GM19468 (cell line): Measurements from ENCODE around the gene ZNF747.

Source experiments
- ATAC-seq: cut with Tn5 transposase; IDR thresholded peaks from one replicate; pipeline ENCODE4 v1.9.1; 2021; ENCODE audit warnings: mild to moderate bottlenecking, moderate library complexity, moderate number of reproducible peaks; ENCODE audit not compliant: unreplicated experiment; ENCODE audit errors: extremely low read depth

ZNF747 gene

GRCh38 chr16:30534368-30535105, at the start of gene ZNF747:
ZNF747 (minus strand) TSS chr16:30534858; CDS start chr16:30534679, 179 bp downstream.
- ATAC-seq = peak; percentile 15

- no peak for ATAC-seq
These were observed 48.1 kb upstream of the ZNF747 start for GRCh38 chr16:30582611-30583340.

- no peak for ATAC-seq
These were observed 46.8 kb upstream of the ZNF747 start for GRCh38 chr16:30581457-30581856.

- no peak for ATAC-seq
These were observed 40.0 kb upstream of the ZNF747 start for GRCh38 chr16:30574678-30575077.

GRCh38 chr16:30571445-30572322, 37.0 kb upstream of the ZNF747 start, which contains the start of gene ZNF688:
ZNF688 (minus strand) TSS chr16:30571714; CDS start chr16:30571629, 85 bp downstream.
- peak; percentile 50 for ATAC-seq

GRCh38 chr16:30570636-30571444, 36.2 kb upstream of the ZNF747 start:
- no peak for ATAC-seq

GRCh38 chr16:30569746-30570635, 35.3 kb upstream of the ZNF747 start:
- ATAC-seq = no peak

GRCh38 chr16:30569281-30569680, 34.6 kb upstream of the ZNF747 start:
- no peak for ATAC-seq

- ATAC-seq = peak; percentile 6
These were observed 33.5 kb upstream of the ZNF747 start for GRCh38 chr16:30567991-30568638.

- ATAC-seq = no peak
These were observed 32.7 kb upstream of the ZNF747 start for GRCh38 chr16:30567160-30567990.

- ATAC-seq = no peak
These were observed 31.9 kb upstream of the ZNF747 start for GRCh38 chr16:30566531-30566930.

GRCh38 chr16:30565984-30566383, 31.3 kb upstream of the ZNF747 start:
- ATAC-seq = no peak

GRCh38 chr16:30565526-30565925, 30.9 kb upstream of the ZNF747 start:
- ATAC-seq = no peak

GRCh38 chr16:30562021-30562420, 27.4 kb upstream of the ZNF747 start:
- ATAC-seq = no peak

GRCh38 chr16:30561089-30561816, 26.6 kb upstream of the ZNF747 start:
- no peak for ATAC-seq

- ATAC-seq = no peak
These were observed 25.0 kb upstream of the ZNF747 start for GRCh38 chr16:30559690-30560089.
